NB4 (cell line): ENCODE data around the gene NCAM2.

Experiments
- POLR2A ChIP-seq: IDR thresholded peaks from 2 replicates; pipeline ENCODE4 v1.6.1; 2011; ENCODE audit warnings: mild to moderate bottlenecking; ENCODE audit not compliant: insufficient read length; ENCODE audit errors: extremely low read depth
- TF ChIP-seq, protein P1 (sequence below): IDR thresholded peaks from one replicate; pipeline ENCODE4 v1.5.1; 2012; ENCODE audit warnings: low read depth, low read length

DNA sequence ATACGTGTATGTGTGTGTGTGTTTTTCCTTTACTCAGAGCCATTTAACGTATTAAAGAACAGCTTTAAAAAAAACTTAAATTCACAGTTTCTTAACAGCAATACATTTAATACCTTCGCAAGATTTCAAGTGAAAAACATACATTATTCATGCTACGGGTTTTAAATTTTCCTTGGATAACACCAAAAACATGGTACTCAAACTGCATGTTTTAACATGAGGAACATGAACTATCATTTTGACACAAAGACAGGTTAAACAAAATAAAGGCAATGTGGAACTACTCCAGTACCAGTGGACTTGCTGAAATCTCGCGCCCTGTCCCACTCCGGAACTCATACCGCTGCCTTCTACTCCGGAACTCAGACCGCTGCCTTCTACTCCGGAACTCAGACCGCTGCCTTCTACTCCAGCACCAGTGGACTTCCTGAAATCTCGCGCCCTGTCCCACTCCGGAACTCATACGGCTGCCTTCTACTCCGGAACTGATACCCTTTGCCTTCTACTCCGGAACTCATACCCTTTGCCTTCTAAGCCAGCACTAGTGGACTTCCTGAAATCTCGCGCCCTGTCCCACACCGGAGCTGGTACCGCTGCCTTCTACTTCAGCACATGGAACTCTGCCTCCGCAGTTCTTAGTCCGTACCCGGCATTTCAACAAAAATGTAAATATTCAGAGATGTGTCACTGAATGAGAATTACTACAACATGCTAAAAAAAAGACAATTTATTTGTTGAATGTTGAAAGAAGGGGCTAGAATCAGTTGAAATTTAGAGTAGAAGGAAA is 148.6 kb downstream of the NCAM2 start:
- TF ChIP-seq POLR2A: no peak
- TF ChIP-seq, protein P1, sequence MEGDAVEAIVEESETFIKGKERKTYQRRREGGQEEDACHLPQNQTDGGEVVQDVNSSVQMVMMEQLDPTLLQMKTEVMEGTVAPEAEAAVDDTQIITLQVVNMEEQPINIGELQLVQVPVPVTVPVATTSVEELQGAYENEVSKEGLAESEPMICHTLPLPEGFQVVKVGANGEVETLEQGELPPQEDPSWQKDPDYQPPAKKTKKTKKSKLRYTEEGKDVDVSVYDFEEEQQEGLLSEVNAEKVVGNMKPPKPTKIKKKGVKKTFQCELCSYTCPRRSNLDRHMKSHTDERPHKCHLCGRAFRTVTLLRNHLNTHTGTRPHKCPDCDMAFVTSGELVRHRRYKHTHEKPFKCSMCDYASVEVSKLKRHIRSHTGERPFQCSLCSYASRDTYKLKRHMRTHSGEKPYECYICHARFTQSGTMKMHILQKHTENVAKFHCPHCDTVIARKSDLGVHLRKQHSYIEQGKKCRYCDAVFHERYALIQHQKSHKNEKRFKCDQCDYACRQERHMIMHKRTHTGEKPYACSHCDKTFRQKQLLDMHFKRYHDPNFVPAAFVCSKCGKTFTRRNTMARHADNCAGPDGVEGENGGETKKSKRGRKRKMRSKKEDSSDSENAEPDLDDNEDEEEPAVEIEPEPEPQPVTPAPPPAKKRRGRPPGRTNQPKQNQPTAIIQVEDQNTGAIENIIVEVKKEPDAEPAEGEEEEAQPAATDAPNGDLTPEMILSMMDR: no peak
